ENCODE data around the gene TMEM88. TPM values are rescaled to one million over a fixed set of nuclear protein-coding genes. Genes with fewer than 3 reads are reported as not detected.

TMEM88 gene
- total and polyA plus RNA-seq, 2 of the 13 experiments (the other 11 are each of a cell fraction or from before 2014, with no cell fraction given), result 0.31 to 0.66 TPM

- TF ChIP-seq ZNF776 (CRISPR knock-in tag; IDR thresholded peaks at IDR 0.05), result peak; percentile 37; the same call in 1 of the 2 replicates
- peak; percentile 99; the same call in 1 of the 2 replicates for TF ChIP-seq MIER3 (CRISPR knock-in tag; IDR thresholded peaks at IDR 0.05; ENCODE audit: borderline replicate concordance)
- TF ChIP-seq ZNF292 (CRISPR knock-in tag; IDR thresholded peaks at IDR 0.05; ENCODE audit: borderline replicate concordance, low read depth), result peak; percentile 51
- TF ChIP-seq SP1 (IDR thresholded peaks at IDR 0.05), result no peak
- TF ChIP-seq SP1 (CRISPR knock-in tag; IDR thresholded peaks at IDR 0.05), result peak; percentile 97
- peak; percentile 96 for TF ChIP-seq FIP1L1 (IDR thresholded peaks at IDR 0.05; ENCODE audit: borderline replicate concordance, insufficient read depth, low read depth, low read length)
- peak; percentile 66; the same call in 1 of the 2 replicates for TF ChIP-seq ZBTB21 (CRISPR knock-in tag; IDR thresholded peaks at IDR 0.05)
- TF ChIP-seq ARNTL (CRISPR knock-in tag; IDR thresholded peaks at IDR 0.05), result peak; percentile 99
- peak; percentile 78 for TF ChIP-seq NFIC (IDR thresholded peaks at IDR 0.05; ENCODE audit: low read length)
- TF ChIP-seq ZNF547 (CRISPR knock-in tag; IDR thresholded peaks at IDR 0.05), result no peak
- TF ChIP-seq CBX5 (CRISPR knock-in tag; IDR thresholded peaks at IDR 0.05; ENCODE audit: borderline replicate concordance), result peak; percentile 99; the same call in 1 of the 2 replicates
- TF ChIP-seq GPBP1L1 (CRISPR knock-in tag; IDR thresholded peaks at IDR 0.05), result no peak
- no peak for TF ChIP-seq PRMT3 (CRISPR knock-in tag; IDR thresholded peaks at IDR 0.05; ENCODE audit: borderline replicate concordance, low read depth)
- no peak for TF ChIP-seq ZNF597 (CRISPR knock-in tag; IDR thresholded peaks at IDR 0.05)
- TF ChIP-seq HDAC6 (IDR thresholded peaks at IDR 0.05; ENCODE audit: low read depth, low read length), result no peak
- TF ChIP-seq ATF2 (CRISPR knock-in tag; IDR thresholded peaks at IDR 0.05), result peak; percentile 99
- TF ChIP-seq ZZZ3 (CRISPR knock-in tag; IDR thresholded peaks at IDR 0.05; ENCODE audit: borderline replicate concordance), result no peak
- TF ChIP-seq SNRNP70 (IDR thresholded peaks at IDR 0.05; ENCODE audit: low read depth, low read length), result no peak
- TF ChIP-seq ZFP36L1 (CRISPR knock-in tag; IDR thresholded peaks at IDR 0.05), result no peak
- TF ChIP-seq PPARG (CRISPR knock-in tag; conservative IDR thresholded peaks at IDR 0.05), result peak; percentile 76
- peak; percentile 83 for TF ChIP-seq RBM39 (IDR thresholded peaks at IDR 0.05; ENCODE audit: low read depth, low read length, poor library complexity, severe bottlenecking)
- TF ChIP-seq ZNF503 (CRISPR knock-in tag; IDR thresholded peaks at IDR 0.05), result peak; percentile 78; the same call in 1 of the 2 replicates
Measured at GRCh38 chr17:7836596-7837407, 18.1 kb upstream of the TMEM88 start (continued).

All from HepG2 (cell line).